CD4-positive, alpha-beta T cell treated with Interleukin-12 subunit alpha and Interleukin-12 subunit beta, for 1 hour (primary cell): ENCODE data around the gene PTPRM.

ENCODE experiments used
- DNase-seq: peaks from one replicate; pipeline ENCODE4 v3.0.0-alpha.2; 2020

PTPRM gene

GRCh38 chr18:8065284-8065683 lies 498.2 kb downstream of the PTPRM start:
- DNase-seq, result no peak

GRCh38 chr18:8065773-8066172 lies 498.7 kb downstream of the PTPRM start:
- DNase-seq, result no peak

- DNase-seq, result no peak
Observed at GRCh38 chr18:8069708-8070107, 502.6 kb downstream of the PTPRM start.

GRCh38 chr18:8073167-8073566 lies 506.1 kb downstream of the PTPRM start:
- no peak for DNase-seq

- DNase-seq, result no peak
Observed at GRCh38 chr18:8080092-8080491, 513.0 kb downstream of the PTPRM start.

- DNase-seq, result no peak
Observed at GRCh38 chr18:8081267-8081666, 514.2 kb downstream of the PTPRM start.

- DNase-seq, result no peak
Observed at GRCh38 chr18:8081872-8082553, 514.9 kb downstream of the PTPRM start.

- no peak for DNase-seq
Observed at GRCh38 chr18:8084160-8084559, 517.0 kb downstream of the PTPRM start.

GRCh38 chr18:8088626-8089025 lies 521.5 kb downstream of the PTPRM start:
- no peak for DNase-seq

- no peak for DNase-seq
Observed at GRCh38 chr18:8091035-8091434, 523.9 kb downstream of the PTPRM start.

GRCh38 chr18:8095947-8096570 lies 528.9 kb downstream of the PTPRM start:
- DNase-seq, result no peak

GRCh38 chr18:8097399-8097798 lies 530.3 kb downstream of the PTPRM start:
- no peak for DNase-seq

- DNase-seq, result no peak
Observed at GRCh38 chr18:8097927-8098326, 530.8 kb downstream of the PTPRM start.

- no peak for DNase-seq
Observed at GRCh38 chr18:8106603-8107002, 539.5 kb downstream of the PTPRM start.

- no peak for DNase-seq
Observed at GRCh38 chr18:8107426-8107825, 540.3 kb downstream of the PTPRM start.

- DNase-seq, result no peak
Observed at GRCh38 chr18:8114480-8114879, 547.4 kb downstream of the PTPRM start.

- no peak for DNase-seq
Observed at GRCh38 chr18:8116341-8117005, 549.4 kb downstream of the PTPRM start.

- no peak for DNase-seq
Observed at GRCh38 chr18:8117006-8117371, 549.9 kb downstream of the PTPRM start.

- DNase-seq, result no peak
Observed at GRCh38 chr18:8121101-8121500, 554.0 kb downstream of the PTPRM start.

GRCh38 chr18:8121942-8122480 lies 554.9 kb downstream of the PTPRM start:
- no peak for DNase-seq

- no peak for DNase-seq
Observed at GRCh38 chr18:8124232-8125146, 557.4 kb downstream of the PTPRM start.

- no peak for DNase-seq
Observed at GRCh38 chr18:8130096-8130495, 563.0 kb downstream of the PTPRM start.

- no peak for DNase-seq
Observed at GRCh38 chr18:8133032-8133431, 565.9 kb downstream of the PTPRM start.
